Kidney (tissue), 14 donors: ENCODE results near the gene ARHGAP20. TPM values are rescaled to one million over a fixed set of nuclear protein-coding genes. Genes with fewer than 3 reads are reported as not detected.

Source experiments
- DNase-seq, 5 donors: peaks; one replicate each; pipeline ENCODE4 v3.0.0-alpha.2; 2013 to 2020
- FAIRE-seq: peaks from 2 replicates; lab custom pipeline; 2012; peaks lifted over from hg19 to GRCh38; lab: Jason Lieb, UNC
- H3K27ac ChIP-seq, 2 donors: one replicate each; pipeline ENCODE4 v1.7.0; 2013; ENCODE audit warnings: low read depth in 2 of 2, low read length in 2 of 2, inconsistent platforms in 1 of 2
- H3K27me3 ChIP-seq: one replicate; pipeline ENCODE4 v1.7.1; 2013; ENCODE audit warnings: low read length, inconsistent platforms; ENCODE audit not compliant: control insufficient read depth, insufficient read depth
- H3K36me3 ChIP-seq, 3 donors: one replicate each; pipeline versions ENCODE4 v1.7.0 to v1.7.1; 2013; ENCODE audit warnings: low read length in 3 of 3, control low read depth in 1 of 3, inconsistent platforms in 1 of 3; ENCODE audit not compliant: insufficient read depth in 3 of 3, control insufficient read depth in 2 of 3
- H3K4me1 ChIP-seq, 3 donors: one replicate each; pipeline versions ENCODE4 v1.7.0 to v1.7.1; 2013; ENCODE audit warnings: low read length in 3 of 3, inconsistent platforms in 1 of 3, low read depth in 1 of 3; ENCODE audit not compliant: control insufficient read depth in 2 of 3, insufficient read depth in 2 of 3
- H3K4me3 ChIP-seq, 3 donors: one replicate each; pipeline versions ENCODE4 v1.7.0 to v1.8.1; 2013; ENCODE audit warnings: low read length in 3 of 3, control low read depth in 1 of 3, inconsistent platforms in 1 of 3
- H3K9ac ChIP-seq, 3 donors: one replicate each; pipeline versions ENCODE4 v1.7.0 to v1.7.1; 2013; ENCODE audit warnings: low read length in 3 of 3, control low read depth in 1 of 3, inconsistent platforms in 1 of 3
- H3K9me3 ChIP-seq, 3 donors: one replicate each; pipeline versions ENCODE4 v1.7.0 to v1.7.1; 2013; ENCODE audit warnings: low read length in 3 of 3, control low read depth in 1 of 3, inconsistent platforms in 1 of 3; ENCODE audit not compliant: control insufficient read depth in 2 of 3, insufficient read depth in 1 of 3
- intact Hi-C: fragments of 100-400 bp; cut with DNase I; formaldehyde crosslinking; loops from one replicate; pipeline ENCODE4 v1.11.1; 2022
- polyA plus RNA-seq: library from polyadenylated mRNA; stranded (reverse); fragments of 350-450 nt; fragmentation: Illumina TruSeq; extraction: RNeasy Lipid Tissue Mini Kit (QIAGEN cat#74804); gene quantifications from one replicate; pipeline ENCODE4 v1.2.3, GENCODE V29; 2014; ENCODE audit warnings: low read depth, low replicate concordance; ENCODE audit not compliant: insufficient read depth
- total RNA-seq: library from RNA; stranded (reverse); fragmentation: NEBNext Ultra II Directional; extraction: Animal tissue kit (Norgen Biotek cat#: 25700); gene quantifications from one replicate; pipeline ENCODE4 v1.2.1, GENCODE V29; 2021
- TF ChIP-seq, protein P1 (sequence below): IDR thresholded peaks from 3 replicates; pipeline ENCODE4 v1.5.1; 2012; ENCODE audit warnings: mild to moderate bottlenecking, moderate library complexity, borderline replicate concordance; ENCODE audit not compliant: insufficient read depth; ENCODE audit errors: extremely low read depth
- donor health status: control.
- donor health status: control.
- donor health status: control.
- donor health status: control.
- donor health status: control.
- donor health status: DM: yes; HTN: yes; CAD: no.
- donor health status: Normal renal cell carcinoma (clear cell type).

The ARHGAP20 gene
- total and polyA plus RNA-seq, 2 donors from 2014 or later: 0.11 to 1.4 TPM

DNA sequence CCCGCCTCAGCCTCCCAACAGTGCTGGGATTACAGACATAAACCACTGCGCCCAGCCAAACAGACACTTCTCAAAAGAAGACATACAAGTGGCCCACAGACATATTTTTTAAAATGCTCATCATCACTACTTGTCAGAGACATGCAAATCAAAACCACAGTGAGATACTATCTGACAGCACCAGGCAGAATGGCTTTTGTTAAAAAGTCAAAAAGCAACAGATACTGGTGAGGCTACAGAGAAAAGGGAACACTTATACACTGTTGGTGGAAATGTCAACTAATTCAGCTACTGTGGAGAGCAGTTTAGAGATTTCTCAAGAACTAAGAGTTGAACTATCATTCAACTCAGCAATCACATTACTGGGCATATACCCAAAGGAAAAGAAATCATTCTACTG, 67.0 kb downstream of the ARHGAP20 start:
- Histone ChIP-seq H3K27ac (no peak overlapping the region), H3K4me1 (no peaks in the 10 kb centered on the region), H3K9ac (no peak overlapping the region), H3K27me3 (no peaks in the 10 kb centered on the region), H3K36me3 (no peaks in the 10 kb centered on the region), H3K9me3 (peaks cover 0 to 4% (median 0%) of the 10 kb centered on the region in 3 donors), H3K4me3 (no peak overlapping the region)
- no peak for DNase-seq
- intact Hi-C loops: no loop called here
- no peak for FAIRE-seq
- TF ChIP-seq, protein P1, sequence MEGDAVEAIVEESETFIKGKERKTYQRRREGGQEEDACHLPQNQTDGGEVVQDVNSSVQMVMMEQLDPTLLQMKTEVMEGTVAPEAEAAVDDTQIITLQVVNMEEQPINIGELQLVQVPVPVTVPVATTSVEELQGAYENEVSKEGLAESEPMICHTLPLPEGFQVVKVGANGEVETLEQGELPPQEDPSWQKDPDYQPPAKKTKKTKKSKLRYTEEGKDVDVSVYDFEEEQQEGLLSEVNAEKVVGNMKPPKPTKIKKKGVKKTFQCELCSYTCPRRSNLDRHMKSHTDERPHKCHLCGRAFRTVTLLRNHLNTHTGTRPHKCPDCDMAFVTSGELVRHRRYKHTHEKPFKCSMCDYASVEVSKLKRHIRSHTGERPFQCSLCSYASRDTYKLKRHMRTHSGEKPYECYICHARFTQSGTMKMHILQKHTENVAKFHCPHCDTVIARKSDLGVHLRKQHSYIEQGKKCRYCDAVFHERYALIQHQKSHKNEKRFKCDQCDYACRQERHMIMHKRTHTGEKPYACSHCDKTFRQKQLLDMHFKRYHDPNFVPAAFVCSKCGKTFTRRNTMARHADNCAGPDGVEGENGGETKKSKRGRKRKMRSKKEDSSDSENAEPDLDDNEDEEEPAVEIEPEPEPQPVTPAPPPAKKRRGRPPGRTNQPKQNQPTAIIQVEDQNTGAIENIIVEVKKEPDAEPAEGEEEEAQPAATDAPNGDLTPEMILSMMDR: no peak

DNA sequence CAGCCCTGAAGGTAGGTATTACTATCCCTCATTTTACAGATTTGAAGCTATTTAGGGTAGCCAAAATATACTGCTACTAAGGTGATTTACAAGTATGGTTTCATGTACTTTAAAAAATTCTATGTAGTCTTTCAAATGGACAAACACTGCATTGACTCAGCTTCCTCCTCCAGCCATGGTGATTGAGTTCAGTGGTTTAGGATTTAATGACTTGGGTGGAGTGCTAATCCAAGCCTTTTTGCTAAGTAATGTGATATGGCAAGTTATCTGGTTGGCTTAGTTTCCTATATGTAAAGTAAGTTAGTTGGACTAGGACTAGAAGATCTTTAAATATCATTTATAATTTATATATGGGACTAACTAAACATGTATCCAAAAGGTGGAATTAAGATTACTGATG, 77.9 kb downstream of the ARHGAP20 start:
- H3K4me3 ChIP-seq: no peak overlapping the region
- H3K27ac ChIP-seq: no peak overlapping the region
- FAIRE-seq: no peak
- H3K9me3 ChIP-seq: no peaks in the 10 kb centered on the region
- no peaks in the 10 kb centered on the region for H3K36me3 ChIP-seq
- TF ChIP-seq, protein P1: no peak
- H3K9ac ChIP-seq: no peak overlapping the region
- no peak for DNase-seq
- intact Hi-C loops: no loop called here
- no peaks in the 10 kb centered on the region for H3K27me3 ChIP-seq
- no peaks in the 10 kb centered on the region for H3K4me1 ChIP-seq

DNA sequence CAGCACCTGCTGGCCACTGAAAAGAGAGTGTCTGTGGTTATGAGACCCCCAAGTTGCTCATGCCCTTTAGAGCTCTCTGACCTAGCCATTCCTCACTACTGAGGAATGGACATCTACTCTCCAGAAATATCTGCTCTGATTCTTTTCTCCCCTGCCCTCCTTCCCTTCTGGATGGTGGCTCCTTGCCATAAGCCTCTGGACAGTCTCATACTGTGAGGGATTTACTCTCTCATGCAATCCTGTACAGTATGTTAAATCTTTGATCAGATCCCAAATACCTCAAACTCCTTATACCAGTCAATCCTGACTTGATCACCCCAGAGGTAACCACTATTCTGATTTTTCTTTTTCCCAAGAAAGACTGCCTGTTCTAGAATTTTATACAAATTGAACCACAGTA, 80.7 kb downstream of the ARHGAP20 start:
- Histone ChIP-seq H3K9ac (no peak overlapping the region), H3K9me3 (no peaks in the 10 kb centered on the region), H3K36me3 (no peaks in the 10 kb centered on the region), H3K4me1 (no peaks in the 10 kb centered on the region), H3K27ac (no peak overlapping the region), H3K27me3 (no peaks in the 10 kb centered on the region), H3K4me3 (no peak overlapping the region)
- TF ChIP-seq, protein P1: no peak
- FAIRE-seq (no peak), DNase-seq (no peak)
- intact Hi-C loops: no loop called here

DNA sequence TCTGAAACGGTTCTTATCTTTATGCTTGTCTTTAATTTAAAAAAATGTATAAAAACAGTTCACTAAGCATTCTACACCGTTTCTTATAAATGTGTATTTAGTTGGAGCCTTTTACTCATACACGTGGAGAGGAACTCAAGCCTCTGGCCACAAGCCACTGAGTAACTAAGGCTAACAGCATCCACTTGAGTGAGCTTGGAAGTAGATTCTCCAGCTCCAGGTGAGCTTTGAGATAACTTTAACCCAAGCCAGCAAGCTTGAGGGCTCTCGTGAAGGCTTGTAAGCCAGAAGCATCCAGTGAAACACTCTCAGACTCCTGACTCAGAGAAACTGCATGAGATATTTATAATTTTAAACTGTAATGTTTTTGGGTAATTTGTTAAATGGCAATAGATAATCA, 82.6 kb downstream of the ARHGAP20 start:
- intact Hi-C loops: no loop called here
- Histone ChIP-seq H3K4me1 (no peaks in the 10 kb centered on the region), H3K9ac (no peak overlapping the region), H3K36me3 (no peaks in the 10 kb centered on the region), H3K4me3 (no peak overlapping the region), H3K27ac (no peak overlapping the region), H3K27me3 (no peaks in the 10 kb centered on the region), H3K9me3 (no peaks in the 10 kb centered on the region)
- TF ChIP-seq, protein P1: no peak
- FAIRE-seq (no peak), DNase-seq (no peak)
